ENCODE results near the gene CCDC12.

Gene CCDC12

GRCh38 chr3:46906471-46907058 is 70.0 kb downstream of the CCDC12 start:
- H3K36me3 Mint-ChIP-seq (ENCODE audit: low read depth): no peaks in the 10 kb centered on the region
- DNase-seq: no peak
- peaks cover 4% of the 10 kb centered on the region for H3K4me1 Mint-ChIP-seq
- no peak overlapping the region for H3K4me3 Mint-ChIP-seq
- no peaks in the 10 kb centered on the region for H3K9me3 Mint-ChIP-seq
- H3K27me3 Mint-ChIP-seq (ENCODE audit: low read depth, poor library complexity): no peaks in the 10 kb centered on the region
- TF ChIP-seq CTCF (IDR thresholded peaks at IDR 0.05): no peak
- no peak overlapping the region for H3K27ac Mint-ChIP-seq

GRCh38 chr3:46905661-46906451 is 70.7 kb downstream of the CCDC12 start:
- peaks cover 4% of the 10 kb centered on the region for H3K4me1 Mint-ChIP-seq
- no peaks in the 10 kb centered on the region for H3K27me3 Mint-ChIP-seq (ENCODE audit: low read depth, poor library complexity)
- DNase-seq: no peak
- no peaks in the 10 kb centered on the region for H3K9me3 Mint-ChIP-seq
- H3K4me3 Mint-ChIP-seq: no peak overlapping the region
- H3K36me3 Mint-ChIP-seq (ENCODE audit: low read depth): no peaks in the 10 kb centered on the region
- no peak overlapping the region for H3K27ac Mint-ChIP-seq
- no peak for TF ChIP-seq CTCF (IDR thresholded peaks at IDR 0.05)

GRCh38 chr3:46905213-46905560 is 71.4 kb downstream of the CCDC12 start:
- Mint-ChIP-seq H3K4me1 (peaks cover 4% of the 10 kb centered on the region), H3K27me3 (ENCODE audit: low read depth, poor library complexity) (no peaks in the 10 kb centered on the region), H3K36me3 (ENCODE audit: low read depth) (no peaks in the 10 kb centered on the region), H3K9me3 (no peaks in the 10 kb centered on the region), H3K27ac (no peak overlapping the region), H3K4me3 (no peak overlapping the region)
- TF ChIP-seq CTCF (IDR thresholded peaks at IDR 0.05): no peak
- DNase-seq: no peak

GRCh38 chr3:46904303-46905212 is 72.0 kb downstream of the CCDC12 start:
- H3K4me3 Mint-ChIP-seq: no peak overlapping the region
- no peak for DNase-seq
- no peak for TF ChIP-seq CTCF (IDR thresholded peaks at IDR 0.05)
- H3K9me3 Mint-ChIP-seq: no peaks in the 10 kb centered on the region
- H3K27me3 Mint-ChIP-seq (ENCODE audit: low read depth, poor library complexity): no peaks in the 10 kb centered on the region
- H3K36me3 Mint-ChIP-seq (ENCODE audit: low read depth): no peaks in the 10 kb centered on the region
- no peak overlapping the region for H3K27ac Mint-ChIP-seq
- peaks cover 3% of the 10 kb centered on the region for H3K4me1 Mint-ChIP-seq

GRCh38 chr3:46903341-46904302 is 72.9 kb downstream of the CCDC12 start:
- Mint-ChIP-seq H3K4me1 (no peaks in the 10 kb centered on the region), H3K27me3 (ENCODE audit: low read depth, poor library complexity) (peaks cover 4% of the 10 kb centered on the region), H3K27ac (peak overlapping the region; percentile 53), H3K9me3 (no peaks in the 10 kb centered on the region), H3K4me3 (no peak overlapping the region), H3K36me3 (ENCODE audit: low read depth) (no peaks in the 10 kb centered on the region)
- DNase-seq: no peak
- TF ChIP-seq CTCF (IDR thresholded peaks at IDR 0.05): no peak

All from nephron progenitor cell (in vitro differentiated cells).